ENCODE results near the gene UNKL. TPM values are rescaled to one million over a fixed set of nuclear protein-coding genes. Genes with fewer than 3 reads are reported as not detected.

UNKL gene
- total RNA-seq, 1 donor from 2014 or later = 26.2 TPM

- H3K36me3 Mint-ChIP-seq (ENCODE audit: low read depth) = no peaks in the 10 kb centered on the region
- H3K27ac Mint-ChIP-seq (ENCODE audit: unreplicated experiment) = no peak overlapping the region
- no peak overlapping the region for H3K4me3 Mint-ChIP-seq
- H3K9me3 Mint-ChIP-seq = no peaks in the 10 kb centered on the region
- no peaks in the 10 kb centered on the region for H3K27me3 Mint-ChIP-seq (ENCODE audit: low read depth)
- H3K4me1 Mint-ChIP-seq = no peaks in the 10 kb centered on the region
- TF ChIP-seq CTCF (conservative IDR thresholded peaks at IDR 0.05) = no peak
- DNase-seq (ENCODE audit: low read depth, low spot score) = no peak
Observed at GRCh38 chr16:1434644-1435592, 20.4 kb upstream of the UNKL start.

- no peak for TF ChIP-seq CTCF (conservative IDR thresholded peaks at IDR 0.05)
- H3K4me1 Mint-ChIP-seq = no peaks in the 10 kb centered on the region
- H3K27ac Mint-ChIP-seq (ENCODE audit: unreplicated experiment) = no peak overlapping the region
- H3K9me3 Mint-ChIP-seq = no peaks in the 10 kb centered on the region
- DNase-seq (ENCODE audit: low read depth, low spot score) = no peak
- no peaks in the 10 kb centered on the region for H3K27me3 Mint-ChIP-seq (ENCODE audit: low read depth)
- no peaks in the 10 kb centered on the region for H3K36me3 Mint-ChIP-seq (ENCODE audit: low read depth)
- no peak overlapping the region for H3K4me3 Mint-ChIP-seq
Observed at GRCh38 chr16:1433756-1434155, 19.3 kb upstream of the UNKL start.

DNA sequence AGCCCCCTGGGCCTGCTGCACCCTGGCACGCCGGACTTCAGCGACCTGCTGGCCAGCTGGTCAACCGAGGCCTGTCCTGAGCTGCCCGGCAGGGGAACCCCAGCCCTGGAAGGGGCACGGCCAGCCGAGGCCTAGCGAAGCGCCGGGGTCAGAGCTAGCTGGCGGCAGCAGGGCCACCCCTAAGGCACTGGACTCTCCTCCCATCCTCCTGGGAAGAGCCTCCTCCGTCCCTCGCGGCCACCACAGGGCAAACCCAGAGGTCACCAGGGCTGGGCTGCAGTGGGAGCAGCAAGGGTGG lies 18.7 kb upstream of the UNKL start:
- no peaks in the 10 kb centered on the region for H3K36me3 Mint-ChIP-seq (ENCODE audit: low read depth)
- TF ChIP-seq CTCF (conservative IDR thresholded peaks at IDR 0.05) = no peak
- H3K9me3 Mint-ChIP-seq = no peaks in the 10 kb centered on the region
- H3K27ac Mint-ChIP-seq (ENCODE audit: unreplicated experiment) = no peak overlapping the region
- H3K4me1 Mint-ChIP-seq = no peaks in the 10 kb centered on the region
- H3K4me3 Mint-ChIP-seq = no peak overlapping the region
- H3K27me3 Mint-ChIP-seq (ENCODE audit: low read depth) = no peaks in the 10 kb centered on the region
- DNase-seq (ENCODE audit: low read depth, low spot score) = no peak

- H3K4me1 Mint-ChIP-seq = no peaks in the 10 kb centered on the region
- H3K9me3 Mint-ChIP-seq = no peaks in the 10 kb centered on the region
- DNase-seq (ENCODE audit: low read depth, low spot score) = no peak
- H3K36me3 Mint-ChIP-seq (ENCODE audit: low read depth) = no peaks in the 10 kb centered on the region
- H3K4me3 Mint-ChIP-seq = no peak overlapping the region
- H3K27me3 Mint-ChIP-seq (ENCODE audit: low read depth) = no peaks in the 10 kb centered on the region
- H3K27ac Mint-ChIP-seq (ENCODE audit: unreplicated experiment) = no peak overlapping the region
- TF ChIP-seq CTCF (conservative IDR thresholded peaks at IDR 0.05) = no peak
Observed at GRCh38 chr16:1432388-1433262, 18.1 kb upstream of the UNKL start.

DNA sequence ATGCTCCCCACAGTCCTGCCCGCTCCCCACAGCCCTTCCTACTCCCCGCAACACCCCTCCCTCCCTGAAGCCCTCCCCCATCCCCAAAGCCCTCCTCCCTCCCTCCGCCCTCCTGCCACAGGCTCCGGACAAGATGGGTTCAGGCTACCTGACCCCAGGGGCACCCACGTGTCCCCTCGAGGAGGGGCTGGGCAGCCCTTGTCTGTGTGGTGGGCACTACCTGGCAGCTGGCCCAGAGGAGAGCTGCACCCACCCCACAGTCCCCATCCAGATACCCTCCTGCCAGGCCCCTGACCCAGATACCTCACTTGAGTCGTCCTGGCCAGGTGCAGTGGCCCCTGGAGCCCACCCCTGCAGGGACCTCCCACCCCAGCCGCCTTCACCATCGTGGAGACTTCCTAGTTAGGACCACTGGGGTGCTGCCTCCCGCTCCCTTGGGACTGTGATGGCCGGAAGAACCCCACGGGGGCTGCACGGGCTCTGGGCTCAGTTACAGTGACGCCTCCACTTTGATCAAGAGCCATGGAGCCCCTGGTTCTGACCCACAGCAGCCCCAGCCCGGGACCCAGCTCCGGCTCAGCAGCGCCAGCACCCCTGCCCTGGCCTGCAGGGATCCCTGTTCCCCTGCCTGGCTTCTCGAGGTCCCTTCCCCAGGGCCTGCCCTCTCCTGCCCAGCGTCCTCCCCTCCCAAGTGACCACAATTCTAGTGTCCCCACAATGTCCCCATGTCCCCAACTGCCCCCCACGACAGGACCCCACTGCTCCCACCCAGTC lies 17.2 kb upstream of the UNKL start:
- DNase-seq (ENCODE audit: low read depth, low spot score) = no peak
- no peaks in the 10 kb centered on the region for H3K36me3 Mint-ChIP-seq (ENCODE audit: low read depth)
- no peak for TF ChIP-seq CTCF (conservative IDR thresholded peaks at IDR 0.05)
- H3K9me3 Mint-ChIP-seq = no peaks in the 10 kb centered on the region
- no peak overlapping the region for H3K27ac Mint-ChIP-seq (ENCODE audit: unreplicated experiment)
- H3K27me3 Mint-ChIP-seq (ENCODE audit: low read depth) = no peaks in the 10 kb centered on the region
- no peak overlapping the region for H3K4me3 Mint-ChIP-seq
- H3K4me1 Mint-ChIP-seq = no peaks in the 10 kb centered on the region
